Left hindlimb (tissue), 1 donor: ENCODE measurements around the gene RPRD2.
"Not testable (repeated sequence)": the region's sequence is repeated elsewhere in the genome, so short reads cannot be mapped to it uniquely, and the experiment has no call there.

Source experiments
- DNase-seq: peaks from one replicate; pipeline ENCODE4 v3.0.0-alpha.2; 2018

RPRD2 gene

DNA sequence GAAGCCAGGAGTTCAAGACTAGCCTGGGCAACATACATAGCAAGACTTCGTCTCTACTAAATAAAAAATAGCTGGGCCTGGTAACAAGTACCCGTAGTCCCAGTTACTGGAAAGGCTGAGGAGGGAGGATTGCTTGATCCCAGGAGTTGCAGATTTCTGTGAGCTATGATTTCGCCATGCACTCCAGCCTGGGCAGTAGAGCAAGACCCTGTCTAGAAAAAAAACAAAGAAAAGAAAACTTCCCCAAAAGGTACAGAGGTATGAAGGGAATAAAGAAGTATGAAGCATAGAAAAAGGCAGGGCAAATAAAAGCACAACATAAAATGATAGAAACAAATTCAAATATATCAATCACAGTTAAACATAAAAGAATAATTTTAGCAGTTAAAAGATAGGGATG lies 28.7 kb downstream of the RPRD2 start:
- no peak for DNase-seq

DNA sequence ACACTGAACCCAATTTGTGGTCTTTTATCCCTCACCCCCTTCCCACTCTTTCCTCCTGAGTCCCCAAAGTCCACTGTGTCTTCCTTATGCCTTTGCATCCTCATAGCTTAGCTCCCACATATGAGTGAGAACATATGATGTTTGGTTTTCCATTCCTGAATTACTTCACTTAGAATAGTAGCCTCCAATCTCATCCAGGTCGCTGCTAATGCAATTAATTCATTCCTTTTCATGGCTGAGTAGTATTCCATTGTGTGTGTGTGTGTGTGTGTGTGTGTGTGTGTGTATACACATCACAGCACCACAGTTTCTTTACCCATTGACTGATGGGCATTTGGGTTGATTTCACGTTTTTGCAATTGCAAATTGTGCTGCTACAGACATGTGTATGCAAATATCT lies 31.2 kb downstream of the RPRD2 start:
- DNase-seq: not testable (repeated sequence)

DNA sequence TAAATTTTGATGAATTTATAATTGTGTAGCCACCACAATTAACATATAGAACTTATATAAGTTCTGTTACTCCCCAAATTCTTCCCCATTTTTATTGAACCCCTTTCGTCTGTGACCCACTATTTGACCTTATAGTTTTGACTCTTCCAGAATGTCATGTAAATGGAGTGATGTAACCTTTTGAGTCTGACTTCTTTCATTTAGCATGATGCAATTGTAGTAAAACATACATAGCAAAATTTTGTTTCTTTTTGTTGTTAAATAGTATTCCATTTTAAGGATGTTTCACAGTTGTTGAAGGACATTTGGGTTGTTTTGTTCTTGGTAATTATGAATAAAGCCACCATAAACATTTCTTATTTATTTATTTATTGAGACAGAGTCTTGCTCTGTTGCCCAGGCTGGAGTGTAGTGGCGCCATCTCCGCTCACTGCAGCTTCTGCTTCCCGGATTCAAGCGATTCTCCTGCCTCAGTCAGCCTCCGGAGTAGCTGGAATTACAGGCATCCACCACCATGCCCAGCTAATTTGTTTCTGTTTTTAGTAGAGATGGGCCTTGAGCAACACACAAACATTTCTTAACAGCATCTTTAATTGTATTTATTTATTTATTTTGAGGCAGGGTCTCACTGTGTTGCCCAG lies 33.6 kb downstream of the RPRD2 start:
- DNase-seq: no peak

DNA sequence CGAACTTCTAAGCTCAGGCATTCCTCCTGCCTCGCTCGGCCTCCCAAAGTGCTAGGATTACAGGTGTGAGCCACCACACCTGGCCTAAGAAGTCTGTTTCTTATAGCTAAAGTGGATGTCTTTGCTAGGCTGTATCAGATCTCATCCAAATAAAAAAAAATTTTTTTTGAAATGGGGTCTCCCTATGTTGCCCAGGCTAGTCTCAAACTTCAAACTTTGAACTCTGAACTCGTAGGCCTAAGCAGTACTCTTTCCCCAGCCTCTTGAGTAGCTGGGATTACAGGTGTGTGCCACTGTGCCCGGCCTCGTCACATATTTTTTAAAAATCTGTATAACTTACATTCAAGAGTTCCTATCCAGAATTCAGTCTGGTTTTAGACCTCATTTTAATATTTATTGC lies 40.5 kb downstream of the RPRD2 start:
- DNase-seq: no peak

DNA sequence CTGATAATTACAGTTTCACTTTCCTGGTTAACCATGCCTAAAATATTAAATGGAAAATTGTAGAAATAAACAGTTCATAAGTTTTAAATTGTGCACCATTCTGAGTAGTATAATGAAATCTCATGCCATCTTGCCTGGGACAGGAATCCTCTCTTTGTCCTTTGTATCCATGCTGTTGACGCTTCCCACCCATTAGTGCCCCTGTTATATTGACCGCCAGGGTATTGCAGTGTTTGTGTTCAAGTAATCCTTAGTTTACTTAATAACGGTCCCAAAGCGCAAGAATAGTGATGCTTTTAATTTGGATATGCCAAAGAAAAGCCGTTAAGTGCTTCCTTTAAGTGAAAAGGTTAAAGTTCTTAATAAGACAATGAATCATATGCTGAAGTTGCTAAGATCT lies 41.7 kb downstream of the RPRD2 start:
- DNase-seq: no peak

DNA sequence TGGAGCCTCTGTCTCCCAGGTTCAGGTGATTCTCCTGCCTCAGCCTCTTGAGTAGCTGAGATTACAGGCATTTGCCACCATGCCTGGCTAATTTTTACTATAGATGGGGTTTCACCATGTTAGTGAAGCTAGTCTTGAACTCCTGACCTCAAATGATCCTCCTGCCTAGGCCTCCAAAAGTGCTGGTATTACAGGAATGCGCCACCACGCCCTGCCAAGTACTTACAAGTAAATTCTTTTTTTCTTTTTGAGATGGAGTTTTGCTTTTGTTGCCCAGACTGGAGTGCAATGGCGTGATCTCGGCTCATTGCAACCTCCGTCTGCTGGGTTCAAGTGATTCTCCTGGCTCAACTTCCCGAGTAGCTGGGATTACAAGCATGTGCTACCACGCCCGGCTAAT lies 42.5 kb downstream of the RPRD2 start:
- DNase-seq: no peak

DNA sequence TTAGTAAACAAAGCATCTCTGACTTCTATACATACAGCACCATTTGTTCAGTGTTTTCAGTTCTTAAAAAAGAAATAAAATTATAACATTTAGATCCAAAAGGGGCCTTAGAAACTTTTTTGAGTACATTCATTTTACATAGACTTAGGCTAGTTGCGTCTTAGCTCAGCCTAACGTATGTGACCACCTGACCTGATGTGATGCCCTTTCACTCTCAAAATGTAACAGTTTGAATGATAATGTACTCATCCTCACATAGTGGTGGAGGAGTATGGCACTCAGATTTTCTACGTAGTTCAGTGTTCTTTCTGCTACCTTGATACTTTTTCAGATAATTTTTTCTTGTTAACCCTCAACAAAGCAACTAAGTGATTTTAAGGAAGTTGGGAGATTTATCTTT lies 43.4 kb downstream of the RPRD2 start:
- no peak for DNase-seq

DNA sequence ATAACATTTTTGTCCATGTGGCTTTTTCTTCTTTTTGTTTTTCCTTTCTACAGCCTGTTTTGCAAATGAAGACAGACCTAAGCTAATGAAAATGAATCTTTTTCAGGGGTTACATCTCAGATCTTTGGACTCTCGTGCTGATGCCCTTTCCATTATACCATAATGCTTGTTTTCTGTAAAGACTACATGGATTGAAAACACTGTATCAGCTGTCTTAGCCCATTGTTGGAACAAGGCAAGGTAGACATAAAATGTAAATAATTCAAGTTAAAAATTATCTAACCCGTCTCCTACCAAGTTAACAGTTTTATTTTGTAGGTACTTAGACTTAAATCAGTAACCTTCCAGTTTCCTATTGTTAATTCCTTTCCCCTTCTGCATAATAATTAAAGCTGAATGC lies 44.9 kb downstream of the RPRD2 start:
- DNase-seq: no peak

DNA sequence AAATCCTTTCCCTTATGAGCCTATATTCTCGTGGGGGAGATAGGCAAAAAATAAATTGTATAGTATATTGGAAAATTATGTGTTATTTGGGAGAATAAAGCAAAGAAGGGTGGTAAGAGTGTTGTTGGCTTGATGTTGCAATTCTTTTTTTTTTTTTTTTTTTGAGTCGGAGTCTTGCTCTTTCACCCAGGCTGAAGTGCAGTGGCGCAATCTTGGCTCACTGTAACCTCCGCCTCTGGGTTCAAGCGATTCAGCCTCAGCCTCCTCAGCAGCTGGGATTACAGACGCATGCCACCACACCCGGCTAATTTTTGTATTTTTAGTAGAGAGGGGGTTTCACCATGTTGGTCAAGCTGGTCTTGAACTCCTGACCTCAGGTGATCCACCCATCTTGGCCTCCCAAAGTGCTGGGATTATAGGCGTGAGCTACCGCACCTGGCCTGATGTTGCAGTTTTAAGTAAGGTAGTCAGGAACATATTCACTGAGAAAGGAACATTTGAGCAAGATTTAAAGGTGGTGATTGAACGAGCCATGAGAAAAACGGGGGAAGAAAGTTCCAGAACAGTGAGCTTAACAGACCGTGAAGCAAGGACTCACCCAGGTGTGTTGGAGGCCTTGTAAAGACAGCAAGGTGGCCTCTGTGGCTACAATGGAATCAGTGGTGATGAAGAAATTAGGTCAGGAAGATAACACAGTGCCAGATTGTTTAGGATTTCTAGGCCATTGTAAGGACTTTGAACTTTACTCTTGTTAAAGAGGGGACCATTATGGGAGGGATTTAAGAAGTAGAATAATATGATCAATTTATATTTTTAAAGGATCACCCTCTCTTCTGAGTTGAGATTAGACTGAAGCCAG lies 45.8 kb downstream of the RPRD2 start:
- no peak for DNase-seq

DNA sequence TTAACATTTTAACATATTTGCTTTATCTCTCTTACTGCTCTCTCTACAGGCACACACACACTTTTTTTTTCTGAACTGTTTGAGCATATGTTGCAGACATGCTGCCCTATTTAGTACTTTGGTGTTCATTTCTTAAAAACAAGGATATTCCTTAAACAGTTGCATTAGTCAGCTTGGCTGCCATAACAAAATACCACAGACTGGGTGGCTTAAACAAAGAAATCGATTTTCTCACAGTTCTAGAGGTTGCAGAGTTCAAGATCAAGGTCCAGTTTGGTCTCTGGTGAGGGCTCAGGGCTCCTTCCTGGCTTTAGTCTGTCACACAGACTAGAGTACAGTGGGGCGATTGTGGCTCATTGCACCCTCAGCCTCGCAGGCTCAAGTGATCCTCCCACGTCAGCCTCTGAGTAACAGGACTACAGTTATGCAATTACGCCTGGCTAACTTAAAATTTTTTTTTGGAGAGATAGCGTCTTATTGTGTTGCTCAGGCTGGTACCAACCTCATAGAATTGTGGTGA lies 46.7 kb downstream of the RPRD2 start:
- no peak for DNase-seq

DNA sequence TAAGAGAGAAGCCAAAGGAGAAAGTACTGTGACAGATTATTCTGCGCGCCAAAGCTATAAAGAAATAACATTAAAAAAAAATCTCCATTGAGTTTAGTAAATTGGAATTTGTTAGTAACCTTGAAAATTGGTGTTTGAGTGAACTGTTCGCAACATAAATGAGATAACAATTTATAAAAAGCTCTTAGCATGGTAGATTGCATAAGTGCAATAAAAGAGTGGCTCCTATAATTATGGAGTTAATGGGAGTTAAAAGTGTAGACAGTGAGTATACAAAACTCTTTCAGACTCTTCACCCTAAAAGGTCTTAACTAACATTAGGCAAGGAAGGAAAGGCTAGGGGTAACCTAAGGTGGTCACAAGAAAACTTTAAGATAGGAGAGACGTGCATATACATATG lies 50.6 kb downstream of the RPRD2 start:
- DNase-seq: no peak

DNA sequence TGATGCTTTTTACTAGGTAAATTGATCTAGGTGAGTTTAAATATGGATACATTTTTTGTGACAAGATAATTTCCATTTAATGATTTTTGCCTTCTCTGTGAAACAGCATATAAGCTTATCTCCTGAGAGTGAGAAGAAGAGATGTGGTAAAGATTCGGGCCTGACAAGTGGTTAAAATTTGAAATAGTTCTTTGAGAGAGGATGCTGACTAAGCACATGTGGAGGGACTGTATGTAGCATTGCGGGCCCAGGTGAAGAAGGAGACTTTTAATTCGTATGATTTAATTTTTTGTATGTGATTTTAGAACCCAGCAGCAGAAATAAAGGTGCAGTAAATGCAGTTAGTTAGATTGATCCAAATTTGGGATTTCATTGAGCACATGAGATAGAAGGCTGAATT lies 51.9 kb downstream of the RPRD2 start:
- no peak for DNase-seq

DNA sequence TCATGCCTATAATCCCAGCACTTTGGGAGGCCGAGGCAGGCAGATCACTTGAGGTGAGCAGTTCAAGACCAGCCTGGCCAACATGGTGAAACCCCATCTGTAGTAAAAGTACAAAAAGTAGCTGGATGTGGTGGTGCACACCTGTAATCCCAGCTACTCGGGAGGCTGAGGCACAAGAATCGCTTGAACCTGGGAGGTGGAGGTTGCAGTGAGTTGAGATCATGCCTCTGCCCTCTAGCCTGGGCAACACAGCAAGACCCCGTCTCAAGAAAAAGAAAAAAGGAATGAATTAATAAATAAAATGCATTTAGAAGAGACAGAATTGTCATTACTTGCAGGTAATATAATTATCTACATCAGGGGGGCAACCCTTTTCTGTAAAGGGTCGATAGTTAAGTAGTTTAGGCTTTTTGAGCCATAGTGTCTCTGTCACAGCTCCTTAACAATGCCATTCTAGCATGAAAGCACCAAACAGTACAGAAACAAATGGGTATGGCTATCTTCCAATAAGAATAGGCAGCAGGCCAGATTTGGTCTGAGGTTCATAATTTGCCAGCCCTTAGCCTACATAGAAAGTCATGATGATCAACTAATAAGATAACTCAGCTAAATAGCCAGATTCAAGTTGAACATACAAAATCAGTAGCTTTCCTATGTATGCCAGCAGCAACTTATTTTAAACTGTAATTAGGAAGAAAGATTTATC lies 56.8 kb downstream of the RPRD2 start:
- no peak for DNase-seq

DNA sequence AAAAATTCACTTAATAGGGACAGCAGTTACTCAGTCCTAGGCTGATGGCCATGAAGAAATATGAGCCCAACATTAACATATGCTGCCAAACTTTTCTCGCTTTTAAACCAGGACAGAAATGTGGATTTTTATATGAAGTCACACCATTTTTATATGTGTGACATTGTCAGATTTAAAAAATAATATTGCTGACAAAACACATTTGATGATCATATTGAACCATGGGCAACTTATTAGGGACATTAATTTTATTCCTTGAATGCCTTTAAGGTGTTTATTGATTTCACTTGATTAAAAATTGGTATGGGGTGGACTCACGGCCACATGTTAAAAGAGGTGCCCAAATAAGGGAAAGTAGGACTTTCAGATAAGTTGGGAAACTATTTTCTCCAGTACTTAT lies 58.6 kb downstream of the RPRD2 start:
- no peak for DNase-seq

DNA sequence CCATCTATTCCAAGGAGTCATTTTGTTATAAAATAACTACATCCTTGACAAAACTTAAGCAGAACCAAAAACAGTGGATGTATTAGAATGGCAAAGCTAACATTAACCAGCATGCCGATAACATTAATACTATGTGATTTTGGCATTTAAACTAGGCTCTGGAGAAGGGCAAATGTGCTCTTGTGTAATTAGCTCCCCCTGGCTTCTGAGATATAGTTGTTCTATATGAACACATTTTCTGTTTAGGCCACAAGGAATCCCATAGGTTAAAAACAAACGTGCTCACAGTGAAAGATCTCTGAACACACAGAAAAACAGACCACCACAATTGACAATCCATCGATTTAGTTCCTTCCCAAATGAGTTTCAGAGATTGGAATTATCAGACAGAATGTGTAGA lies 65.9 kb downstream of the RPRD2 start:
- no peak for DNase-seq

DNA sequence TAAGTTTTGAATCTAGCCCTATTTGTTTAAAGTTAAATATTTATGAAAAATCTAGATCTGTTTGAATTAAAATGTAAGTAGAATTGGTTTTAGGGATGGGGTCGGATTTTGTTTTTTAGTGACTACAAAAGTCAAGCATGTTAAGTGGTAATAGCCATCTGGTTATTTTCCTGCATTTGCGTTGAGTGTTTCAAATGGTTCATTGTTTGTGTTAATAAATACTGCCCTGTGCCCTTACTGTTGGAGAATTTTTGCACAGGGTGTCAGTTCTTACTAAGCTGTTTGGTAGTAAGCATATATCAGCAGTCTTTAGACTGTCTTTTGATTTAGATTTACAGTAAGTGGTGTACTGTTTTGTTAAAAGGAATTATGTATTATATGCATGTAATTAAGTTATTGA lies 77.2 kb downstream of the RPRD2 start:
- DNase-seq: no peak

DNA sequence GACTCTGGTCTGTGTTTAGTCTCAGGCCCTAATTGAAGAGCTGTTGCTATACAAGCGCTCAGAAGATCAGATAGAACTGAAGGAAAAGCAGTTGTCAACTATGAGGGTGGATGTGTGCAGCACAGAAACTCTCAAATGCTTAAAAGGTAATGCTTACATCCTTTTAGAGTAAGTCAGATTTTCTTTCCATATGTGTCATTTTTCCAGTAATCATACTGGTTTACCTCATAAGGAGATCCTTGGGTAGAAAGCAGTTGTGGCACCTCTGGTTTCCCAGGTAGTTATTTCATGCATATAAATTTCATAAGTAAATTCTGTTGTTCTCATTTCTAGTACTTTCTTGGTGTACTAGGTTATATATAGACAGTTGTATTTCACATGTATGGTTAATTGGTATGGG lies 80.3 kb downstream of the RPRD2 start:
- DNase-seq: no peak

DNA sequence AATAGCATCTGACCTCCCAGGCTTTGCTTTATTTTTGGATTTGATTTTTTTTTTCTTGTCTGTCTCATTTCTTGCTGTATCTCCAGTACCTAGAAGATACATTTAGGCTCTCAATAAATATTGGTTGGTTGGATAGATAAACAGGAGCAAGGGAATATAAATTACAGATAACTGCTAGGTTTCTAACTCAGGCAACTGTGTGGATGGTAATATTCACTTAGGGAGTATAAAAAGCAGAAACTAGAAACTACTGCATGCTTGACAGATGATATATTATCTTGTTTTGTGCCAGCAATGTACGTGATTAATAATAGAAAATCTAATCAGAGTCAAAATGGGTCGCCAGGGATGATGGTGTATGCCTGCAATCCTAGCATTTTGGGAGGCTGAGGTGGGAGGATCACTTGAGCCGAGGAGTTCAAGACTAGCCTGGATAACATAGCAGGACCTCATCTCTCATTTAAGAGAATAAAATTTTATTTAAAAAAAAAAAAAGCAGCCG lies 92.2 kb downstream of the RPRD2 start:
- no peak for DNase-seq

DNA sequence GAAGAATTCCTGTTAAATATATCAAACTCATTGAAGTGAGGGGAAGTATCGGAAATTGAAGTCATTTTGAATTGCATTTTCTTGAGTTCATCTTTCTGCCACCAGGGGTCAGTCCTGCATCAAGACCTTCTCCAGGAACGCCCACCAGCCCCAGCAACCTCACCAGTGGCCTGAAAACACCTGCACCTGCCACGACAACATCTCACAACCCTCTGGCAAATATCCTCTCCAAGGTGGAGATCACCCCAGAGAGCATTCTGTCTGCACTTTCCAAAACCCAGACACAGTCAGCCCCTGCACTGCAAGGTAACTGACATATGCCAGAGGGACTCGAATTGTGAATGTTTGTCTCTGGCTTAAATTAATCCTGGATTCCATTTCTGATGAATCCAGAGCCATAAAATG lies 100.5 kb downstream of the RPRD2 start:
- peak; percentile 42 for DNase-seq

DNA sequence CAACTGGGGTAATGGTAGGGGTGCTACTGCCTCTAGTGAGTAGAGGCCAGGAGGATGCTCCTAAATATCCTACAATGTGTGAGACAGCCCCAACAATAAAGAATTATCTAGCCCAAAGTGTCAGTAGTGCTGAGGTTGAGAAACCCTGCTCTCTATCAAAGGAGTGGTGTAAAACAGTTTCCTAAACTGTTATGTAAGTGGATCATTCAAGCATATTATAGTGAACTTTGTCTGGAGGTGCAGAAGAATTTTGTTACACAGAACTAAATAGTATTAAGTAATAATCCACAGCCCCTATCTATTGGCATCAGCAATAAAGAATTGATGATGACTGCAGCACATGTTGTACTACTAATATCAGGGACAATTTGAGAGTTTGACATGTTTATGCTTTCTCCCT lies 103.0 kb downstream of the RPRD2 start:
- no peak for DNase-seq

DNA sequence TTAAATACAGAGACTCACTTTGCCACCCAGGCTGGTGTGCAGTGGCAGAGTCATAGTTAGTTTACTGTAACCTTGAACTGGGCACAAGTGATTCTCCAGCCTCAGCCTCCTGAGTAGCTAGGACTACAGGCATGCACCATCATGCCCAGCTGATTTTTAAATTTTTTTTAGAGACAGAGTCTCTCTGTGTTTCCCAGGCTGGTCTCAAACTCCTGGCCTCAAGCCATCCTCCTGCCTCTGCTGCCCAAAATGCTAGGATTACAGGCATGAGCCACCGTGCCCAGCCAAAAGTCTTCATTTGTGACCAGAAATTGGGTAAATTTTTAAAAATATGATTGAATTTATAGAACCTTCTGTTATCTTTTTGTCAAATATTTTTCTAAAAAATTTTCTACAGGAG lies 105.3 kb downstream of the RPRD2 start:
- no peak for DNase-seq

DNA sequence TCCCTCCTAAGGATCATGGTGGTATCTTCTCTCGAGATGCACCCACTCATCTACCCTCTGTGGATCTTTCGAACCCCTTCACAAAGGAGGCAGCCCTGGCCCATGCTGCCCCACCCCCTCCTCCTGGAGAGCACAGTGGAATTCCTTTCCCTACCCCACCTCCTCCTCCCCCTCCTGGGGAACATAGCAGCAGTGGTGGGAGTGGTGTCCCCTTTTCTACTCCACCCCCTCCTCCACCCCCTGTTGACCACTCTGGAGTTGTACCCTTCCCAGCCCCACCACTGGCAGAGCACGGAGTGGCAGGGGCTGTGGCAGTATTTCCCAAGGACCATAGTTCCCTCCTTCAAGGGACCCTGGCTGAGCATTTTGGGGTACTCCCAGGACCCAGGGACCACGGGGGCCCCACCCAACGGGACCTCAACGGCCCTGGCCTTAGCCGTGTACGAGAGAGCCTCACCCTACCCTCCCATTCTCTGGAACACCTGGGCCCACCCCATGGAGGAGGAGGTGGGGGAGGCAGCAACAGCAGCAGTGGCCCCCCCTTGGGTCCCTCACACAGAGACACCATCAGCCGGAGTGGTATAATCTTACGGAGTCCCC lies 108.8 kb downstream of the RPRD2 start:
- DNase-seq: no peak

DNA sequence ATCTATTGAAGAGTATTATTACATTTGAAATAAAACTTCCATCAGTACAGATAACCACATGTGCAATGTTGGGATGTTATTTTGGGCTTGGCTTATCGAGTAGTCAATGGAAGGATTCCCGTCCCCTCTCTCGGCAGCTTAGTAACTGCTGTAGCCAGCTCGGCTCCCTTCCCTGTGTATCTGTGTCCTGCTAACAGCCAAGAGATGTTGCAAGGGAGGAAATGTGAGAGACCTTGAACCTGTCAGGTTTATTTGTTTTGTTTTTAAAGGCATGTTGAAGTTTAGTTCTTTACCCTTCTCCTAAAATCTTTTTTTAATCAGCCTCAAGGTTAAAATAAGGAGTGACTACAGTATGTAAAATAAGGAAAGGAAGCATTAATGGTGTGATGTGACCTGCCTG lies 109.7 kb downstream of the RPRD2 start:
- DNase-seq: no peak
